ENCODE results near the gene ALG14. TPM values are rescaled to one million over a fixed set of nuclear protein-coding genes. Genes with fewer than 3 reads are reported as not detected.
A peak's percentile ranks its signal among the peaks of the same experiment; 100 is the strongest.

Gene ALG14
- total RNA-seq, 3 donors from 2014 or later: 1.2 to 1.6 (median 1.4) TPM

- Histone ChIP-seq H3K36me3 (no peaks in the 10 kb centered on the region), H3K4me1 (no peaks in the 10 kb centered on the region), H3K27ac (peak overlapping the region; percentile 33 to 34), H3K4me3 (no peak overlapping the region), H3K9me3 (no peaks in the 10 kb centered on the region), H3K27me3 (no peaks in the 10 kb centered on the region)
- intact Hi-C loops (cut with DNase I; ENCODE audit: low total_unique reads): loop anchor here (10.0 kb wide), 1 partner anchor 189 kb away; no protein-coding TSS in a partner anchor
- DNase-seq (ENCODE audit: low spot score in 2 of 2): peak; percentile 75 to 82
- peak; percentile 71 to 87 (median 73) for TF ChIP-seq POLR2AphosphoS5 (IDR thresholded peaks at IDR 0.05)
- peak; percentile 99 to 100 (median 100) for TF ChIP-seq CTCF (IDR thresholded peaks at IDR 0.05)
- no peak for TF ChIP-seq POLR2A (IDR thresholded peaks at IDR 0.05)
Observed at GRCh38 chr1:95043141-95043980, 29.4 kb downstream of the ALG14 start.

DNA sequence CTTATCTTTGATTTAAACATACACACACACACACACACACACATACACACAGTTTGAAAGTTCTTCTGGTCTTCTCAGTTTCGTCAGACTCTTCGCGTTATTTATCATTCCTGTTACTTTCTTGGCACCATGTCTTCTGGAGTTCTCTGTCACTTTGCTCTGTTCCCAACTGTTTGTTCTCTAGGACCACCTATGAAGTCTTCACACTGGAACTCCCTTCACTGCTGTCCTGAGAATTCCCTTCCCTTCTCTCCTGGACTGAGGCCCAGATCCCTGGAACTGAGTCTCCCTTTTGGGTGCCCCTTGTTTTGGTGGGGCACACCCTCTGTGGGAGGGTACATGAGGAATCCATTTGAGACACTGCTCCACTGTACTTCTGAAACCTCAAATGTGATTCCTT is 30.5 kb downstream of the ALG14 start:
- intact Hi-C loops (cut with DNase I; ENCODE audit: low total_unique reads): loop anchor here (10.0 kb wide), 1 partner anchor 187 kb away; no protein-coding TSS in a partner anchor
- Histone ChIP-seq H3K9me3 (no peaks in the 10 kb centered on the region), H3K36me3 (no peaks in the 10 kb centered on the region), H3K4me3 (no peak overlapping the region), H3K27me3 (no peaks in the 10 kb centered on the region), H3K27ac (peak overlapping the region; percentile 34 to 63), H3K4me1 (no peaks in the 10 kb centered on the region)
- TF ChIP-seq POLR2AphosphoS5 (IDR thresholded peaks at IDR 0.05) (peak in 1 of 3 donors; percentile 42), POLR2A (IDR thresholded peaks at IDR 0.05) (no peak), CTCF (IDR thresholded peaks at IDR 0.05) (no peak)
- DNase-seq (ENCODE audit: low spot score in 2 of 2): no peak

DNA sequence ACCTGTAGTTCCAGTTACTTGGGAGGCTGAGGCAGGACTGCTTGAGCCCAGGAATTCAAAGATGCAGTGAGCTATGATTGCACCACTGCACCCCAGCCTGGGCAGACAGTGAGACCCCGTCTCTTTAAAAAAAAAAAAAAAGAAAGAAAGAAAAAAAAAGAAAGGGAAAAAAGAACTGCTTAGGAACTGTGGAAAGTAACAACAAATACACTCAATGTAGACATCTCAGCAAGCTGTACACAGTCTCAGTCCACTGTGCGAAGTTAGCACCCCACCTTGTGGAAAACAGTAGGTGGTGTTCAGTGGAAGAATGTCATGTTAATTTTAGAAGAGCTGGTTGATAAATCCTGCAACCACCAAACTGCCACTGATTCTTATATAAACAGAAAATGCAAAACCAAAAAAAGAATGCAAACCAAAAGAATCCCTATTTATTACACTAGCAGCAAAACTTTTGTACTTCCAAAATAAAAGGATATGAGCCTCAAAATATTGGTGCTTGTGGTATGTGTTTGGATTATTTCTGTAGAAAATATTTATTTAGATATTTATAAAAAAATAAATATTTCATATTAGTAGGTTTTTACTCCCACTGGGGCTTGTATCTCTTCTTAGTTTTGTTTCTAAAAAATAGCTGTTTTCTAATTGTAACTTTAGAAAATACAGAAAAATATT is 31.1 kb downstream of the ALG14 start:
- DNase-seq (ENCODE audit: low spot score in 2 of 2): peak in 1 of 2 donors; percentile 68
- intact Hi-C loops (cut with DNase I; ENCODE audit: low total_unique reads): loop anchor here (10.0 kb wide), 1 partner anchor 187 kb away; no protein-coding TSS in a partner anchor
- H3K36me3 ChIP-seq: no peaks in the 10 kb centered on the region
- no peak for TF ChIP-seq POLR2A (IDR thresholded peaks at IDR 0.05)
- peak in 2 of 3 donors; percentile 65 to 79 for TF ChIP-seq POLR2AphosphoS5 (IDR thresholded peaks at IDR 0.05)
- peak; percentile 91 to 93 (median 93) for TF ChIP-seq CTCF (IDR thresholded peaks at IDR 0.05)
- no peaks in the 10 kb centered on the region for H3K4me1 ChIP-seq
- H3K4me3 ChIP-seq: no peak overlapping the region
- no peak overlapping the region for H3K27ac ChIP-seq
- H3K27me3 ChIP-seq: no peaks in the 10 kb centered on the region
- H3K9me3 ChIP-seq: no peaks in the 10 kb centered on the region

DNA sequence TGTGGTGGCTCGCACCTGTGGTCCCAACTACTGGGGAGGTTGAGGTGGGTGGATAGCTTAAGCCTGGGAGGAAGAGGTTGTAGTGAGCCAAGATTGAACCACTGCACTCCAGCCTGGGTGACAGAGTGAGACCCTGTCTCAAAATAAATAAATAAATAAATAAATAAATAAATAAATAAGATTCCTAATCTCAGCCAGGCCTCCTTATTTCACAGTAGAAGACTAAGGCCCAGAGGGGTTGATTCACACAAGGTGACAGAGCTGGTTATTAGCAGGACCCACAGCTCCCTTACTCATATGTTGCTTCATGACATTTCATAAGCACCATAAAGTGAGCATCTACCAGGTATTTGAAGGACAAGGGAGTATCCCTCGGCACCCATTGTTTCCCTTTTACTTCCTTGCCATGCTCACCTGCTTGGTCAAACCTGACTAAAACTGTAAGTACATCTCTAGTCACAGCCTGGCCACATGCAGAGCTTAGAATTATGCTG is 32.7 kb downstream of the ALG14 start:
- Histone ChIP-seq H3K36me3 (no peaks in the 10 kb centered on the region), H3K4me3 (no peak overlapping the region), H3K9me3 (no peaks in the 10 kb centered on the region), H3K4me1 (no peaks in the 10 kb centered on the region), H3K27ac (no peak overlapping the region), H3K27me3 (no peaks in the 10 kb centered on the region)
- DNase-seq (ENCODE audit: low spot score in 2 of 2): no peak
- no peak for TF ChIP-seq POLR2AphosphoS5 (IDR thresholded peaks at IDR 0.05)
- no peak for TF ChIP-seq CTCF (IDR thresholded peaks at IDR 0.05)
- TF ChIP-seq POLR2A (IDR thresholded peaks at IDR 0.05): no peak
- intact Hi-C loops (cut with DNase I; ENCODE audit: low total_unique reads): loop anchor here (10.0 kb wide), 1 partner anchor 185 kb away; no protein-coding TSS in a partner anchor
